GM18867 (cell line): Measurements from ENCODE around the gene SMAD3.

Experiments used
- ATAC-seq: cut with Tn5 transposase; IDR thresholded peaks from one replicate; pipeline ENCODE4 v1.9.1; 2021; ENCODE audit warnings: mild to moderate bottlenecking, moderate library complexity; ENCODE audit not compliant: unreplicated experiment

Gene SMAD3

DNA sequence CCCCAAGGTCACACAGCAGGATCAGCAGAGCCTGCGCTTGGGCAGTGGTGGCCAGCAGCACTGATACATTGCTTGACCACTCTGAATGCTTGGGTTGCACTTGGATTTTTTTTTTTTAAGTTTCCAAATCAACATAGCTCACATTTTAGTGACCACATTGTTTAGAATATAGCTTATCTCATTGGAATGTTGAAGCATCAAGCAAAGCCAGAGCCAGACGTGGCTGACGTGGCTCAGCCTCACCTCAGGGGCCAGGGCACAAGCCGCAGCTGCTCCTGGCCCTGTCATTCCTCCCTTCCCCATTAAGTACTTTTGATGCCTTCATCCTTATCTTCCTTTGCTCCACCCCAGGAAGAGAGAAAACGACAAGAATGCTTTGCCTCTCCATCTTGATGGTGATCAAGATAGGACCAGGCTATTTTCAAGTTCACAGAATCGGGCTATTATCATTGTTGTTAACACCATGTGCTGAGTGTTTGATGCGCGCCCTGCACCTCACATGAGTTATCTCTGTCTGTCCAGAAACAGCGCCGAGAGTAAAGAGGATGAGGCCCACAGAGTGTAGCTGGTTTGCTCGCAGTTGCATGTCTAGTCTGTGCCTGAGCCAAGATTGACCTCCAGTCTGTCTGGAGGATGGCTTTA, 113.3 kb downstream of the SMAD3 start:
- no peak for ATAC-seq

DNA sequence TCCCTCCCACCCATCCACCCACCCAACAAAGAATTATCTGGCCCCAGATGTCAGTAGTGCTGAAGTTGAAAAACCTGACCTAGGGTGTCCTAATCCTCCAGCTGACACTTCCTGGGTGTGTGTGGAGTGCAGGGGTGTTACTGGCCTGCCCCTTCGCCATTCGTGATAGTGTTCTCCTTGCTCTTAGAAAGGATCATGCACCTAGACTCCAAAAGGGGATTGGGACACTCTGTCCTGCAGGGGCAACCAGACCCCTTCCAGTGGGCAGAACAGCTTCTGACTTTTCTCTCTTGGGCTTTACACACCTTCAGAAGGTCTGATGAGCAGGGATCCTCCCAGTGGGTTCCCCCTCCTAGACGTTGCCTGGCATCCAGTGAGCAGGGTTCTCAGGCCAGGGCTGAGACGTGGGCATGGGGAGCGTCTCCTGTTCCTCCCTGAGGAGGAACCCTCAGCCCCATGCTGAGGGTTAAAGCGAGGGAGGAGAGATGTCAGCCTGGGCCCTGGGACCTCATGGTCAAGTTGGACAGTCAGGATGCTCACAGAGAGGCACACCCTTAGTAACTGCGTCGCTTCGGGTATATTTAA, 114.1 kb downstream of the SMAD3 start:
- no peak for ATAC-seq

DNA sequence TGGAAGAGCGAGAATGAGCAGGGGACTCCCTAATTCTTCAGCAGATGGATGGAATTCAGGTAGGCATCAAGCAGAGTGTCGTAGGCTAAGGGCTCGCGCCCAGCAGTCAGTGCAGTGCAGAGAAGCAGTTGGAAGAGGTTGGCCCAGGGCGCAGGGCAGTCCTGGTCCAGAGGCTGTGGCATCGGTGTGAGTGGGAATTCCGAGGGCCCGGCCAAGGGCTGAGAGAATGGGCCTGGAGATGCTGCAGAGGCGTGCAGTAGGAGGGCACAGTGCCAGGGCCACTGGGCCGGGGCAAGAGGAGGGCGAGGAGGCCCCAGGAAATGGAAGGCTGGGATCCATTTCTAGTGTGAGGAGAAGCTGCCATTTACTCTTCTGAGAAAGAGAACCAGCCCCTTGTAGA, 114.6 kb downstream of the SMAD3 start:
- ATAC-seq: no peak

DNA sequence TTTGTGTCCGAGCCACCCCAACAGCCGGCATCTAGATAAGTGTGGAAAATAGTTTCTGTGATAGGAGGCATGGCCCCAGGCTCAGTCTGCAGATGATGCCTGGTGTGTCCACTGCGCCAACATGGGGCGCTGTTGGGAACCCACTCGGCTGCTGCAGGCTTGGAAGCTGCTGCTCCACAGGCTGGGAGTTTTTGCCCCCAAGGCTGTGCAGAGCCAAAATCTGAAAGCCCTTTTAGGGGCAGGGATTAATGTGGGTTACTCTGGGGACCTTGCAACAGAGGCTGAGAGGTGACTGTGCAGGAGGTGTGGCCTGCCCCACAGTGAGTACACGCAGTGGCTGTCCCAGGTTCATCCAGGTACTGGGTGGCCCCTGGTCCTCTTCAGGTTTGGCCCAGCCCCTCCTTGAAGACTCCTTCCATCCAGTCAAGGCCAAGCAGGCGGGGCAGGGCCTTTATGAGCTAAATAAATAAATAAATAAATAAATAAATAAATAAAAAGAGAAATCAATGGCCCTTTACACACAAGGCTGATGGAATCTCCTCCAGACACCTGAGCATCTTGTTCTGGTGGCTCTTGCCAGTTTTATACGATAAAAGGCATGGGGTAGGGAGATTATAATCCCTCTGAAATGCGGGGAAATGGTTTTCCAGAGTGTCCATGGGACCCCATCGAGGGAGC, 115.3 kb downstream of the SMAD3 start:
- no peak for ATAC-seq

DNA sequence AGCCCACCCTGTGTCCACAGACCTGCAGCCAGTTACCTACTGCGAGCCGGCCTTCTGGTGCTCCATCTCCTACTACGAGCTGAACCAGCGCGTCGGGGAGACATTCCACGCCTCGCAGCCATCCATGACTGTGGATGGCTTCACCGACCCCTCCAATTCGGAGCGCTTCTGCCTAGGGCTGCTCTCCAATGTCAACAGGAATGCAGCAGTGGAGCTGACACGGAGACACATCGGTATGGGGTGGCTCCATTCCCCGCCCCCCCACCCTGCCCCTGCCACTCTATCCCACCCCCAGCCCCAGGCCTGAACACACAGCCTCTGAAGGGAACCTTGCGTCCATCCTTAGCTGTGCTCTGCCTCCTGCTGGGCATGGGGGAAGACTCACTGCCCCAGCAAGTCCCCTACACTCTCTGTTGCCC, 115.8 kb downstream of the SMAD3 start:
- no peak for ATAC-seq

DNA sequence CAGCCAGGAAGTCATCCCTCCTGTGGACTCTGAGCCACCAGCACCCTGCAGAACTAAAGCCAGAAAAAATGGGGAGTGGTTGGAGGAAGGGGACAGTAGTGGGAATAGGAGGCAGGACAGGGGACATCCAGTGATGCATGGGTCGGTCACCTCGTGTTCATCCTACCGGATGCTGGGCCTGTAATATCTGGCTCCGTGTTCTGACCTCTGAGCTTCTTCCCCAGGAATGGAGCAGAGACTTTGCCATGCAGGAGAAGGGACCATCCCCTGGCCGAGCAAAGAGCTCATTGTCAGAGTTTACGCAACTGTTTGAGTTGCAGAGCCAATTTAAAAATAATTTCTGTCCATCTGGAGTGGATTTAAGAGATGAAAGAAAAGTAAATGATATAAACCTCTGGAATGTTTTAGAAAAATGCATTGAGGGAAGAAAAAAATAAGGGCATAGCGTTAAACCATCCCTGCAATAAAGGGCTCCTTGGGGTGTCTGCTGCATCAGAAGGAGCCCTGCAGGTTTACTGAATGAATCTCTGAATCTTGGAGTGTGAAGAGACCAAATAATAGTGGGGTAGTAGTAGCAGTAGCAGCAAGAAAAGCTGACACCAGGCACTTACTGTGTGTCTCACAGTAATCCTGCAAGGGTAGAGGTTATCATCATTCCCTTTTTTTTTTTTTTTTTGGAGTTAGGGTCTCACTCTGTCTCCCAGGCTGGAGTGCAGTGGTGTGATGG, 118.2 kb downstream of the SMAD3 start:
- no peak for ATAC-seq

DNA sequence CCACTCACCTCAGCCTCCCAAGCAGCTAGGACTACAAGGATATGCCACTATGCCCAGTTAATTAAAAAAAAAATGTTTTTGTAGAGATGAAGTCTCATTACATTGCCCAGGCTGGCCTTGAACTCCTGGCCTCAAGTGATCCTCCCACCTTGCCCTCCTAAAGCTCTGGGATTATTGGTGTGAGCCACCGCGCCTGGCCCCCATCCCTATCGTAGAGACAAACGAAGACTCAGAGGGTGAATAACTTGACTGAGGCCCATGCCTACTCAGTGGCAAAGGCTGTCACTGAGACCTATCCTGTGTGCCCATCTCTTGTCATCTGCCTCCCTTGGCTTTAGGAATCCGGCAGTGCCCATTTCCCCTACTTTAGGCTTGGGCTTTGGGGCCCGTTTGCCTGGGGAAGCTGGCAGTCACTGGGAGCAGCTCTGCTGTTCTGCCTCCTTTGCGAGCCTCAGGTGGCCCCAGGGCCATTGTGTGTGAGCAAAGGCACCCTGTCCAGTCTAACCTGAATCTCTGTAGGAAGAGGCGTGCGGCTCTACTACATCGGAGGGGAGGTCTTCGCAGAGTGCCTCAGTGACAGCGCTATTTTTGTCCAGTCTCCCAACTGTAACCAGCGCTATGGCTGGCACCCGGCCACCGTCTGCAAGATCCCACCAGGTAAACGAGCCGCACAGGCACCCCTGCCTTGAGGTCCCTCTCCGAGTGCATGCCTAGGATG, 119.0 kb downstream of the SMAD3 start:
- no peak for ATAC-seq

DNA sequence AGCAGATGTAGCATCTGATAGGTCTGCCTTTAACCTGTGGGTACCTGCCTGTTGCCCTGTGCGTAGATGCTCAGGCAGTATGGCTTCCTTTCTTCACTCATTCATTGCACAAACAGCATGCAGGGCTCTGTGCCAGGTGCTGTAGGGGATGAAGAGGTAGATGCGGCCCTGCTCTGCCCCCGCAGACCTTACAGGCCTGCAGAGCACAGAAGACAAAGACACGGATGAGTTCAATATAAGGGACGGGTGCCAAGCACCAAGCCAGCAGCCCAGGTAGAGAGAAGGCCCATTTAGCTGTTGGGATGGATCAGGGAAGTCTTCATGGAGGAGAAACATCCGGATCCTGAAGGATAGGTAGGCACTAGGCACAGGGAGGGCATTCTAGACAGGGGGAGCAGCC, 119.6 kb downstream of the SMAD3 start:
- no peak for ATAC-seq

DNA sequence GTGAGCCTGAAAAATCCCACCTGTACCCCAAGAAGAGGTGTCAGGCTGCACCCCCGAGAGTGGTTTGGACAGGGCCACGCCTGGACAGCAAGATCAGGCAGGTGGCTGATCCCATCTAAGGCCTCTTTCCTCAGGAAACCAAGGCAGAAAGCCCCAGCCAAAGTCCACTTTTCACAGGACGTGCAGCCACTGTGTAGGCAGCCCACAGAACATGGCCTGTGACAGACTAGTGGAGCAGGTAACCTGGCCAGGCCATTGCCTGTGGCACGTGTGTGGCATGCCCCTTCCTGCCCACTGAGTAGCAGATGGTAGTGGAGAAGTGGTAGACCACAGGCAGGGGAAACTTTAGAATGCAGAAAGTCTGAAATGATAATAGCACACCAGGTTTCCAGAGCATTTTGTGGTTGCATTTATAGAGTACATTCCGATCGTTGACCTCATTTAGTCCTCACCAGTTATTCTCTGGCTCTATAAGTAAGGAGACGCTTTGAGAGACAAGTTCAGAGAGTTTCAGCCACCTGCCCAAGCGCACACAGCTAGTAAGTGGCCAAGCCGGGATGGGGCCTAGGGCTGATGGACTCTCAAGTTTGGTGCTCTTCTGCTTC, 120.3 kb downstream of the SMAD3 start:
- ATAC-seq: no peak

DNA sequence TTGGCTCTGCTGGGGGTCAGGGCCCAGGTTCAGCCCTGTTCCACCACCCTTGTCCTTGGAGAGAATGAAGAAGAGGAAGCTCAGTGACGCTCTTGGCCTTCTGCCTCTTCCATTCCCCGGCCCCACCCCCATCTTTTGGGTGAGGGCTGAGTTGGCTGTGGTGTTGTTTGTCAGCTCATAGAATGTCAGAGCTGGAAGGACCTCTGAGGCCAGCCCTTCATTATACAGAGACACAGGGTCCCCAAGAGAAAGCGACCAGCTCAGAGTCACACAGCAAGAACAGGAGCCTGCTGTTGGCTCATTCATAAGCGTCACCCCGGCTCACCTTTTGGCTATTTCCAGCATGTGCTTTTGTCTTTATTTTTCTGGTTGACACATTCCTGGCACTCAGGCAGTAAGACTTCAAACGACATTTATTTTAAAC, 120.8 kb downstream of the SMAD3 start:
- no peak for ATAC-seq

DNA sequence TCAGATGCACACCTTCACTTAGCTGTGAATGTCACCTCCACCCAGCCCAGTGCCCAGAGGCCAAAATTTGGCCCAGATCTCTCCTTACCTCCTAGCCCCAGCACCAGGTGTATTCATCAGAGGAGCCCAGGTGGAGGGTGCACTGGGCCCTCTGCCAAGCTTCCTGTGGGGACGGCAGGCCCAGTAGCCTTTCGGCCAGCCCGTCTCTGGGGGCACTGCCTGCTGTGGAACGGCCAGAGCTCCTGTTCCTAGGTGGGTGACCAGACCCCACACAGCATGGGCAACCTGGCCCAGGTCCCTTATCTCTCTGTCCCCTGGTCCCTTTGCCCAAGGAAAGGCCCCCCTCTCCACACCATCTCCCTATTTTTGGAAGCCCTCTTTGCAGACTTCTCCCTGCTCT, 121.3 kb downstream of the SMAD3 start:
- no peak for ATAC-seq

DNA sequence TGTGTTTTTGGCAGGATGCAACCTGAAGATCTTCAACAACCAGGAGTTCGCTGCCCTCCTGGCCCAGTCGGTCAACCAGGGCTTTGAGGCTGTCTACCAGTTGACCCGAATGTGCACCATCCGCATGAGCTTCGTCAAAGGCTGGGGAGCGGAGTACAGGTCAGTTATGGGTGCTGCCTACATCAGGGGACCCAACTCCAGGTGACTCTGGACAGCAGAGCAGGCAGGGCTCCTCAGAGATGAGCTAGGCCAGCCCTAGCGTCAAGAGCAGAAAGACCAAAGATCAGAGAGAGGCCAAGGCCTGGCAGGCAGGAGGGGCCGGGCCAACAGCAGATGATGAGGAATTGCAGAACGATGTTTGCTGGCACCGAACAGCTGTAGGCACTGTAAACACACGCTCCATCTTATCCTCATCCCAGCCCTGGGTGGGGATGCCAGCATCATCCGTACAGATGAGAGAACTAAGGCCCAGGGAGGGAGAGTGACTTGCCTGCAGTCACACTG, 122.0 kb downstream of the SMAD3 start:
- no peak for ATAC-seq

DNA sequence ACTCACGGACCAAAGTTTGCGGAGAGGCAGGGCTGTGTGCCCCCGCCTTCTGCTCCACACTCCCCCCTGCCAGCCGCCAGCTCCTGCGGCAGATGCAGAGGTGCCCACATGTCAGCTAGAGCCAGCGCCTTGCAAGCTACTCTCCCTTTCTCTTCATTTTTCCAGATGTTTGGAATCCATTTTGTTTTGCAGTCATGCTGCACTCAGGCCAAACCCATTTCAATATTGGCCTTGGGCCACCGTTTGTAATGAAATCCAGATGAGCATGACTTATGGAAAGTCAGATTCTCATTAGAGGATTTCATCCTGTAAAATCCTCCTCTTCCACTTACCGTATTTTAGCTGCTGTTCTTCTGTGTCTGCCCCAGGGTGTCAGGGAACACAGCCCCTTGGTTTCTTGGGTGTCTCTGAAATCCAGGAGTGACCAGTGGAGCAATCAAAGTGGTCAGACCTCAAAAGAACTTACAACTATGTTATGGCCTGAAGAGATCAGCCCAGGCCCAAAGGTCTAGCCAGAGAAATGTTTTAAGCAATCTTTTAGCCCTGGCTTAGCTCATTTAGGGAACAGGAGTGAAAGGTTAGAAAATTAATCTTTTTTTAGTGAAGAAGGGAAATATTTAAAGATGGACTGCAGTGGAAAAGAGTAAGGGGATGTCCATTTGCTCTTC, 123.3 kb downstream of the SMAD3 start:
- ATAC-seq: no peak

DNA sequence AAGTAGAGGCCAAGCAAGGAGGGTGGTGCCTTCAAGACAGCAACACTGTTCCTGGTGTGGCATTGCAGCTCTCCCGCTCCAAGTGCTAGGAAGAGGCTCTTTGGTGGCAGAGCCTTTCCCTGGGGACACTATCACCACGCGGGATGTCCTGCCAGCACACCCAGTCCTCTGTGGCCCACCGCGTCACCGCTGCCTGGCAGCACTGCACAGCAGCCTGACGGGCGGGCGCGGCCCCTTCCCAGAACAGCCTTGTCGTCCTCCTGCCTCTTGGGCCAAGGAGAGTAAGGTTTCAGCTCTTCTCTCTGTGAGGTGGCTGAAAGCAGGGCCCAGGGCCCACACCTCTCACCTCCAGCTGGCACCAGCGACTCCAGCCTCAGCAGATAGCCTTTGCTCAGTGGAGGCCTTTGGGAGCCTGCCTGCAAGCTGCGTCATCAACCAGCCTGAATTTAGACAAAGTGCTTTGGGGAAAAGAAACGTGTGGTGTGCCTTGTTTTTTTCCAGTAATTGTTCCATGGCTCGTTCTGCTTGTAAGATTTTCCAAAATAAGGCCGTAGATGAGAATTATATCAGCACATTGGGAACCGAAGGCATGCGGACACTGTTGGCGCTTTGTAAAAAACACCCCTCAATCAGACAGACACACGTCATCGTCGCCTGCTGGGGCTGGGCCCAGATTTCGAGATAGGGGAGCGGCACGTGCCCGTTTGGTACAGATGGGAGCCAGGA, 124.1 kb downstream of the SMAD3 start:
- ATAC-seq: no peak

DNA sequence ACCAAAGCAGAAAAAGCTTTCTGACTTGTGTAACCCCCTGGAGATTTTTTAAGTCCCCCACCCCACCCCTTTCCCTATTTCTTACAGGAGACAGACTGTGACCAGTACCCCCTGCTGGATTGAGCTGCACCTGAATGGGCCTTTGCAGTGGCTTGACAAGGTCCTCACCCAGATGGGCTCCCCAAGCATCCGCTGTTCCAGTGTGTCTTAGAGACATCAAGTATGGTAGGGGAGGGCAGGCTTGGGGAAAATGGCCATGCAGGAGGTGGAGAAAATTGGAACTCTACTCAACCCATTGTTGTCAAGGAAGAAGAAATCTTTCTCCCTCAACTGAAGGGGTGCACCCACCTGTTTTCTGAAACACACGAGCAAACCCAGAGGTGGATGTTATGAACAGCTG, 124.9 kb downstream of the SMAD3 start:
- no peak for ATAC-seq

DNA sequence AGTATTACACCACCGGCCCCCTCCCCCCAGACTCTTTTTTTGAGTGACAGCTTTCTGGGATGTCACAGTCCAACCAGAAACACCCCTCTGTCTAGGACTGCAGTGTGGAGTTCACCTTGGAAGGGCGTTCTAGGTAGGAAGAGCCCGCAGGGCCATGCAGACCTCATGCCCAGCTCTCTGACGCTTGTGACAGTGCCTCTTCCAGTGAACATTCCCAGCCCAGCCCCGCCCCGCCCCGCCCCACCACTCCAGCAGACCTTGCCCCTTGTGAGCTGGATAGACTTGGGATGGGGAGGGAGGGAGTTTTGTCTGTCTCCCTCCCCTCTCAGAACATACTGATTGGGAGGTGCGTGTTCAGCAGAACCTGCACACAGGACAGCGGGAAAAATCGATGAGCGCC, 125.4 kb downstream of the SMAD3 start:
- no peak for ATAC-seq

DNA sequence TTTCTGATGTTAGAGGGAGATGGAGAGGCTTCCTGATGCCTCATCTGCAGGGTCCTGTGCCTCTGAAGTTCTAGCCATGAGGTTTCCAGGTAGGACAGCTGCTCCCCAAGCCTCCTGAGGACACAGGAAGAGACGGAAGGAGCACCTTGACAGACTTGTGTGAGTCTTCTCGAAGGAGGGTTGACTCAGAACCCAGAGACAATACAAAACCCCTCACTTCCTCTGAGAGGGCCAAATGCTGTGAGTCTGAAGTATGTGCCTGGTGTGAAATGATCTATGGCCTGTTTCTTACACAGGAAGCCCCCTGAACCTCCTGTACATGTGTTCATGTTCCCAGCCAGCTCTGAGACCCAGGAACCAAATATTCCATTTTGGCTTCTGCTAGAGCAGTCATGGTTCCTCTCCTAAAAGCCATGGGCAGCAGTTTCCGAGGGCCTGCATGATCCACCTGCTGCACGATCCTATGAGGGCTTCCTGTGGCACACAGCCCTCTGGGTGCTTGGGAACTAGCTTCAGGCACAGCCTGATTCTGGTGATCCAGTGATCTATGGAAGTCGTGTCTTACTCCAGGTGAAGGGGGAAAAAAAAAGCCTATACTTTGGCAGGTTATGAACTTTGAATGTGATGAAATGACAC, 126.9 kb downstream of the SMAD3 start:
- ATAC-seq: no peak

DNA sequence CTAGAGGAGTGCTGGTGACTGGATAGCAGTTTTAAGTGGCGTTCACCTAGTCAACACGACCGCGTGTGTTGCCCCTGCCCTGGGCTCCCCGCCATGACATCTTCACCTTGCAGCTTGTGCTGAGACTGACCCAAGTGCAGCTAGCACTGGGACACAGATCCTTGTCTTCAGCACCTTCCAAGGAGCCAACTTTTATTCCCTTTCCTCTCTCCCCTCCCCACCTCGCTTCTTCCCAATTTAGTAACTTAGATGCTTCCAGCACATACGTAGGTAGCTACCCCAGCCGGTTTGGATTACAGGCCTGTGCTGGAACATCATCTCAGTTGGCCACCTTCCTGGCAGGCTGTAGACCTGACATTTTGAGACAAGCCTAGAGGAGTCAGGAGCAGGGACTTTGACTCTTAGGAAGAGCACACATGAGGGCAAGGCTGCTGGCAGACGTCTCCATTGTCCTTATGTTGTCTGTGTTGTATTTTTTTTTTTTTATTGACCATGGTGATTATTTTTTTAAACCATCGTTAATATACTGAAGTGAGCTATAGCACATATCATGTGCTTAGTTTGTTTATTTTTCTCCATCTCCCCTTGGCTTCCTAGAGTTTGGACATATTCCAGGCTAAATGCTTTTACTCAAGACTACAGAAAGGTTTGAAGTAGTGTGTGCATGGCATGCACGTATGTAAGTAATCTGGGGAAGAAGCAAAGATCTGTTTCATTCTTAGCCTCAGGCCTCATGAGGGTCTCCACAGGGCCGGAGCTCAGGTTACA, 128.0 kb downstream of the SMAD3 start:
- no peak for ATAC-seq
